Stimulated activated CD8-positive, alpha-beta memory T cell treated with anti-CD3 and anti-CD28 coated beads, Interleukin-7, amount 100 ng/mL, for 4 hours (primary cell): ENCODE results near the gene TNFAIP8L2.
A peak's percentile ranks its signal among the peaks of the same experiment; 100 is the strongest.

Experiments used
- DNase-seq, 2 donors: peaks; one replicate each; pipeline ENCODE4 v3.0.0-alpha.2; 2020; ENCODE audit warnings: low read depth in 2 of 2

Gene TNFAIP8L2

GRCh38 chr1:151156515-151156819 lies at the start of gene TNFAIP8L2:
TNFAIP8L2 (plus strand) TSS chr1:151156649; CDS start chr1:151158698, 2,049 bp downstream.
- DNase-seq, result peak; percentile 60 to 69

GRCh38 chr1:151106894-151107293 lies 49.6 kb upstream of the TNFAIP8L2 start:
- no peak for DNase-seq

- DNase-seq, result no peak
Observed at GRCh38 chr1:151108331-151108730, 48.1 kb upstream of the TNFAIP8L2 start.

GRCh38 chr1:151113877-151114276 lies 42.6 kb upstream of the TNFAIP8L2 start:
- DNase-seq, result no peak

GRCh38 chr1:151124763-151125403 lies 31.6 kb upstream of the TNFAIP8L2 start:
- no peak for DNase-seq

GRCh38 chr1:151128800-151129199 lies 27.6 kb upstream of the TNFAIP8L2 start:
- no peak for DNase-seq

- DNase-seq, result peak; percentile 74 to 76
Observed at GRCh38 chr1:151130987-151131586, 25.4 kb upstream of the TNFAIP8L2 start.

GRCh38 chr1:151131701-151132334 lies 24.6 kb upstream of the TNFAIP8L2 start:
- DNase-seq, result no peak

- DNase-seq, result no peak
Observed at GRCh38 chr1:151132335-151133017, 24.0 kb upstream of the TNFAIP8L2 start.

GRCh38 chr1:151133018-151133806 lies 23.2 kb upstream of the TNFAIP8L2 start:
- DNase-seq, result no peak

GRCh38 chr1:151134396-151134795 lies 22.1 kb upstream of the TNFAIP8L2 start:
- no peak for DNase-seq

GRCh38 chr1:151134991-151135390 lies 21.5 kb upstream of the TNFAIP8L2 start:
- DNase-seq, result no peak

- DNase-seq, result no peak
Observed at GRCh38 chr1:151135433-151136385, 20.7 kb upstream of the TNFAIP8L2 start.

GRCh38 chr1:151137789-151138188 lies 18.7 kb upstream of the TNFAIP8L2 start:
- no peak for DNase-seq

GRCh38 chr1:151142411-151143056 lies 13.9 kb upstream of the TNFAIP8L2 start:
- no peak for DNase-seq

GRCh38 chr1:151143057-151143435 lies 13.4 kb upstream of the TNFAIP8L2 start:
- no peak for DNase-seq

- DNase-seq, result no peak
Observed at GRCh38 chr1:151143986-151144385, 12.5 kb upstream of the TNFAIP8L2 start.

GRCh38 chr1:151144474-151145303 lies 11.8 kb upstream of the TNFAIP8L2 start:
- no peak for DNase-seq

GRCh38 chr1:151145304-151146071 lies 11.0 kb upstream of the TNFAIP8L2 start:
- DNase-seq, result no peak
